ENCODE results near the gene DENND2A.
A peak's percentile ranks its signal among the peaks of the same experiment; 100 is the strongest.
"Not testable (repeated sequence)": the region's sequence is repeated elsewhere in the genome, so short reads cannot be mapped to it uniquely, and the experiment has no call there.

DENND2A gene

DNA sequence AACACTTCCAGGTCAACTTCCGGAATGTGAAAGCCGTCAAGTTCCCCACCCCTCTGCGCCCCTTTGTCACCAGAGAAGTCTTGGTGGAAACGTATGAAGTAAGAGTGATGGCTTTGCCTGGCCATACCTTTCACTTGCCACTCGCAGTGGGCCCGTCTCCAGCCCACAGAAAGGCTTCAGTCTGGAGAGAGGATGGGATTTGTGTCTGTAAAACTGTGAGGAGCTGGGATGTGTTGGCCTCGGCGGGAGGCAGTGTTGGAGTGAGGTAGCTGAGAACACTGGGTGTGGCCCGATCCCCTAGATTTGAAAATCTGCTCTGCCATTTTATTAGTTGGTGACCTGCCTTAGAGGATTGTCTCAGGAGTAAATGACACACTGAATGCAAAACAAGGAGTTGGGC lies 38.6 kb upstream of the DENND2A start:
- H3K36me3 ChIP-seq (ENCODE audit: control insufficient read depth, insufficient read depth, low read length): peaks cover 26% of the 10 kb centered on the region

GRCh38 chr7:140678816-140679130 lies 38.2 kb upstream of the DENND2A start:
- H3K4me1 ChIP-seq (ENCODE audit: control insufficient read depth, insufficient read depth, low read length, poor library complexity, severe bottlenecking): peaks cover 6% of the 10 kb centered on the region
- H3K9me3 ChIP-seq (ENCODE audit: control insufficient read depth, low read length): no peaks in the 10 kb centered on the region
- DNase-seq: no peak
- H3K36me3 ChIP-seq (ENCODE audit: control insufficient read depth, insufficient read depth, low read length): peaks cover 24% of the 10 kb centered on the region
- no peak overlapping the region for H3K27ac ChIP-seq (ENCODE audit: insufficient read depth, low read length, poor library complexity, severe bottlenecking)
- no peak overlapping the region for H3K4me3 ChIP-seq (ENCODE audit: insufficient read depth, low read depth, low read length, poor library complexity, severe bottlenecking)
- no peaks in the 10 kb centered on the region for H3K27me3 ChIP-seq (replicated peaks; ENCODE audit: control insufficient read depth, insufficient read depth, low read length, poor library complexity, severe bottlenecking)

More for the DNA sequence above, 38.6 kb upstream of the DENND2A start:
- H3K9me3 ChIP-seq (ENCODE audit: control insufficient read depth, low read length): no peaks in the 10 kb centered on the region
- no peak for DNase-seq
- no peak overlapping the region for H3K4me3 ChIP-seq (ENCODE audit: insufficient read depth, low read depth, low read length, poor library complexity, severe bottlenecking)
- H3K4me1 ChIP-seq (ENCODE audit: control insufficient read depth, insufficient read depth, low read length, poor library complexity, severe bottlenecking): peaks cover 4% of the 10 kb centered on the region
- H3K27me3 ChIP-seq (replicated peaks; ENCODE audit: control insufficient read depth, insufficient read depth, low read length, poor library complexity, severe bottlenecking): no peaks in the 10 kb centered on the region
- no peak overlapping the region for H3K27ac ChIP-seq (ENCODE audit: insufficient read depth, low read length, poor library complexity, severe bottlenecking)

- peaks cover 8% of the 10 kb centered on the region for H3K4me1 ChIP-seq (ENCODE audit: control insufficient read depth, insufficient read depth, low read length, poor library complexity, severe bottlenecking)
- no peak for DNase-seq
- H3K4me3 ChIP-seq (ENCODE audit: insufficient read depth, low read depth, low read length, poor library complexity, severe bottlenecking): no peak overlapping the region
- H3K36me3 ChIP-seq (ENCODE audit: control insufficient read depth, insufficient read depth, low read length): peaks cover 19% of the 10 kb centered on the region
- H3K27ac ChIP-seq (ENCODE audit: insufficient read depth, low read length, poor library complexity, severe bottlenecking): no peak overlapping the region
- no peaks in the 10 kb centered on the region for H3K9me3 ChIP-seq (ENCODE audit: control insufficient read depth, low read length)
- H3K27me3 ChIP-seq (replicated peaks; ENCODE audit: control insufficient read depth, insufficient read depth, low read length, poor library complexity, severe bottlenecking): no peaks in the 10 kb centered on the region
Observed at GRCh38 chr7:140678081-140678815, 37.6 kb upstream of the DENND2A start.

GRCh38 chr7:140677496-140677895 lies 36.9 kb upstream of the DENND2A start:
- no peaks in the 10 kb centered on the region for H3K9me3 ChIP-seq (ENCODE audit: control insufficient read depth, low read length)
- H3K27me3 ChIP-seq (replicated peaks; ENCODE audit: control insufficient read depth, insufficient read depth, low read length, poor library complexity, severe bottlenecking): no peaks in the 10 kb centered on the region
- peaks cover 18% of the 10 kb centered on the region for H3K36me3 ChIP-seq (ENCODE audit: control insufficient read depth, insufficient read depth, low read length)
- H3K4me1 ChIP-seq (ENCODE audit: control insufficient read depth, insufficient read depth, low read length, poor library complexity, severe bottlenecking): peaks cover 8% of the 10 kb centered on the region
- no peak overlapping the region for H3K4me3 ChIP-seq (ENCODE audit: insufficient read depth, low read depth, low read length, poor library complexity, severe bottlenecking)
- no peak overlapping the region for H3K27ac ChIP-seq (ENCODE audit: insufficient read depth, low read length, poor library complexity, severe bottlenecking)
- no peak for DNase-seq

DNA sequence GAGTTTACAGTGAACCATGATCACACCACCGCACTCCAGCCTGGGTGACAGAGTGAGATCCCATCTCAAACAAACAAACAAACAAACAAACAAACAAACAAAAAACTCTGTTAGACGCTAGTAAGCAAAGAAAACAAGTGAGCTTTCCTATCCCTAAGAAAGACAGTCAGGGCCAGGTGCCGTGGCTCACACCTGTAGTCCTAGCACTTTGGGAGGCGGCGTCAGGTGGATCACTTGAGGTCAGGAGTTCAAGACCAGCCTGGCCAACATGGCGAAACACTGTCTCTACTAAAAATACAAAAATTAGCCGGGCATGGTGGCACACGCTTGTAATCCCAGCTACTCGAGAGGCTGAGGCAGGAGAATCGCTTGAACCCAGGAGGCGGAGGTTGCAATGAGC lies 36.3 kb upstream of the DENND2A start:
- H3K27ac ChIP-seq (ENCODE audit: insufficient read depth, low read length, poor library complexity, severe bottlenecking); H3K27me3 ChIP-seq (replicated peaks; ENCODE audit: control insufficient read depth, insufficient read depth, low read length, poor library complexity, severe bottlenecking); H3K4me1 ChIP-seq (ENCODE audit: control insufficient read depth, insufficient read depth, low read length, poor library complexity, severe bottlenecking); H3K4me3 ChIP-seq (ENCODE audit: insufficient read depth, low read depth, low read length, poor library complexity, severe bottlenecking); DNase-seq; H3K9me3 ChIP-seq (ENCODE audit: control insufficient read depth, low read length): not testable (repeated sequence)
- H3K36me3 ChIP-seq (ENCODE audit: control insufficient read depth, insufficient read depth, low read length): peaks cover 12% of the 10 kb centered on the region

- Histone ChIP-seq H3K4me1 (ENCODE audit: control insufficient read depth, insufficient read depth, low read length, poor library complexity, severe bottlenecking) (peaks cover 8% of the 10 kb centered on the region), H3K36me3 (ENCODE audit: control insufficient read depth, insufficient read depth, low read length) (peaks cover 11% of the 10 kb centered on the region), H3K4me3 (ENCODE audit: insufficient read depth, low read depth, low read length, poor library complexity, severe bottlenecking) (no peak overlapping the region), H3K27ac (ENCODE audit: insufficient read depth, low read length, poor library complexity, severe bottlenecking) (no peak overlapping the region), H3K27me3 (replicated peaks; ENCODE audit: control insufficient read depth, insufficient read depth, low read length, poor library complexity, severe bottlenecking) (no peaks in the 10 kb centered on the region), H3K9me3 (ENCODE audit: control insufficient read depth, low read length) (no peaks in the 10 kb centered on the region)
- DNase-seq: no peak
Observed at GRCh38 chr7:140676306-140676705, 35.7 kb upstream of the DENND2A start.

- DNase-seq: no peak
- Histone ChIP-seq H3K9me3 (ENCODE audit: control insufficient read depth, low read length) (no peaks in the 10 kb centered on the region), H3K36me3 (ENCODE audit: control insufficient read depth, insufficient read depth, low read length) (peaks cover 8% of the 10 kb centered on the region), H3K27ac (ENCODE audit: insufficient read depth, low read length, poor library complexity, severe bottlenecking) (no peak overlapping the region), H3K4me1 (ENCODE audit: control insufficient read depth, insufficient read depth, low read length, poor library complexity, severe bottlenecking) (peaks cover 8% of the 10 kb centered on the region), H3K4me3 (ENCODE audit: insufficient read depth, low read depth, low read length, poor library complexity, severe bottlenecking) (no peak overlapping the region), H3K27me3 (replicated peaks; ENCODE audit: control insufficient read depth, insufficient read depth, low read length, poor library complexity, severe bottlenecking) (no peaks in the 10 kb centered on the region)
Observed at GRCh38 chr7:140675726-140676125, 35.1 kb upstream of the DENND2A start.

- Histone ChIP-seq H3K4me1 (ENCODE audit: control insufficient read depth, insufficient read depth, low read length, poor library complexity, severe bottlenecking) (peaks cover 8% of the 10 kb centered on the region), H3K27me3 (replicated peaks; ENCODE audit: control insufficient read depth, insufficient read depth, low read length, poor library complexity, severe bottlenecking) (no peaks in the 10 kb centered on the region), H3K4me3 (ENCODE audit: insufficient read depth, low read depth, low read length, poor library complexity, severe bottlenecking) (no peak overlapping the region), H3K36me3 (ENCODE audit: control insufficient read depth, insufficient read depth, low read length) (peaks cover 2% of the 10 kb centered on the region), H3K9me3 (ENCODE audit: control insufficient read depth, low read length) (no peaks in the 10 kb centered on the region), H3K27ac (ENCODE audit: insufficient read depth, low read length, poor library complexity, severe bottlenecking) (no peak overlapping the region)
- no peak for DNase-seq
Observed at GRCh38 chr7:140674899-140675701, 34.5 kb upstream of the DENND2A start.

DNA sequence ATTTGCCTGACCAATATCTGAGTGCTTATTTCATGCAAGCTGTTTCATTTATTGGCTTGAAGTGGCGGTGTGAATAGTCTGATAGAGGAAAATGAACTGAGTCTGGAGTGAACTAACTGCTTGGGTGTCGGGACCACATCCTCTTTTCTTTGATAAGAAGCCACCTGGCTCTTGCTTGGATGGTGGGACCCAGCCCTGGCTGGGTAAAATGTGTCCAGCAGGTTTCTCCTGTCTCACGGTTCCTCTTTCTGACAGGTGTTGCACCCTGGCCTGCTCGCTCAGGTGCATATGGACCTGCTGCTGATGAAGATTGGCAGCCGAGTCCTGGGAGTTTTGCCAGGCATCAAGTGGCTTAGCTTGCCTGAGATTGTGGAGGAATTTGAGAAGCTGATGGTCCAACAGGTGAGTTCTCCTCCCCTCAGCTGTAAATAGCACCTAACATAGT lies 33.8 kb upstream of the DENND2A start:
- no peak overlapping the region for H3K4me3 ChIP-seq (ENCODE audit: insufficient read depth, low read depth, low read length, poor library complexity, severe bottlenecking)
- no peaks in the 10 kb centered on the region for H3K9me3 ChIP-seq (ENCODE audit: control insufficient read depth, low read length)
- no peak overlapping the region for H3K27ac ChIP-seq (ENCODE audit: insufficient read depth, low read length, poor library complexity, severe bottlenecking)
- no peaks in the 10 kb centered on the region for H3K36me3 ChIP-seq (ENCODE audit: control insufficient read depth, insufficient read depth, low read length)
- no peak for DNase-seq
- H3K4me1 ChIP-seq (ENCODE audit: control insufficient read depth, insufficient read depth, low read length, poor library complexity, severe bottlenecking): peaks cover 8% of the 10 kb centered on the region
- no peaks in the 10 kb centered on the region for H3K27me3 ChIP-seq (replicated peaks; ENCODE audit: control insufficient read depth, insufficient read depth, low read length, poor library complexity, severe bottlenecking)

- no peaks in the 10 kb centered on the region for H3K27me3 ChIP-seq (replicated peaks; ENCODE audit: control insufficient read depth, insufficient read depth, low read length, poor library complexity, severe bottlenecking)
- no peak for DNase-seq
- H3K9me3 ChIP-seq (ENCODE audit: control insufficient read depth, low read length): no peaks in the 10 kb centered on the region
- H3K4me3 ChIP-seq (ENCODE audit: insufficient read depth, low read depth, low read length, poor library complexity, severe bottlenecking): peak overlapping the region; percentile 68
- peaks cover 8% of the 10 kb centered on the region for H3K4me1 ChIP-seq (ENCODE audit: control insufficient read depth, insufficient read depth, low read length, poor library complexity, severe bottlenecking)
- peak overlapping the region; percentile 75 for H3K27ac ChIP-seq (ENCODE audit: insufficient read depth, low read length, poor library complexity, severe bottlenecking)
- H3K36me3 ChIP-seq (ENCODE audit: control insufficient read depth, insufficient read depth, low read length): no peaks in the 10 kb centered on the region
Observed at GRCh38 chr7:140673774-140674155, 33.2 kb upstream of the DENND2A start.
